DOHH2 (cell line): ENCODE results near the gene ADK.

Experiments
- EZH2phosphoT487 ChIP-seq: fragments of 200-600 bp; sonication (generic); IDR thresholded peaks from 2 replicates; pipeline ENCODE4 v1.6.1; 2017; ENCODE audit warnings: borderline replicate concordance, mild to moderate bottlenecking, antibody characterized with exemption, low read length, moderate library complexity, mixed read lengths
- TF ChIP-seq, protein P1 (sequence below): fragments of 200-600 bp; sonication (generic); IDR thresholded peaks from one replicate; pipeline ENCODE4 v1.5.1; 2014; ENCODE audit warnings: antibody characterized with exemption, mild to moderate bottlenecking, low read depth, low read length; ENCODE audit not compliant: poor library complexity, severe bottlenecking

DNA sequence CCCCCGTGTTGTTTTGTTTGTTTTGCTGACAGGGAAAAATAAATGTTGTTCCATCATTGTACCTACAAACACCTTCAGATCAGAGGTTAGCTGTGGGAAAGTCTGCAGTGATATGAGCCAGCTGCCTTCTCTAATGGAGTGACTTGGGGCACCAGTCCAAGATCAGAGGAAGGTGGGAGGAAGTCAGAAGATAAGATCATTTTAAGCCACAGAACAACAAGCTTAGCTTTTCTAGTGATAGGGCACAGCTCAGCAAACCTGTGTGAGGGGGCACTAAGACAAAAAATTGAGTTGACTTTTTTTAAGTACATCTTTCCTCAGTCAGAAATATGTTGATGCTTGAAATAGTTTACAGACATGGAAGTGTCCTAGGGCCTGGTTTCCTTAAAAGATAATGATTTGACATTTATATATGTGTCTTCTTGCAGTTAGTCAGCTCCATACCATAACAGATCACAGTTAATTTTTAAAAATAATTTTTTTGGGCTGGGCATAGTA lies 435.1 kb downstream of the ADK start:
- TF ChIP-seq, protein P1, sequence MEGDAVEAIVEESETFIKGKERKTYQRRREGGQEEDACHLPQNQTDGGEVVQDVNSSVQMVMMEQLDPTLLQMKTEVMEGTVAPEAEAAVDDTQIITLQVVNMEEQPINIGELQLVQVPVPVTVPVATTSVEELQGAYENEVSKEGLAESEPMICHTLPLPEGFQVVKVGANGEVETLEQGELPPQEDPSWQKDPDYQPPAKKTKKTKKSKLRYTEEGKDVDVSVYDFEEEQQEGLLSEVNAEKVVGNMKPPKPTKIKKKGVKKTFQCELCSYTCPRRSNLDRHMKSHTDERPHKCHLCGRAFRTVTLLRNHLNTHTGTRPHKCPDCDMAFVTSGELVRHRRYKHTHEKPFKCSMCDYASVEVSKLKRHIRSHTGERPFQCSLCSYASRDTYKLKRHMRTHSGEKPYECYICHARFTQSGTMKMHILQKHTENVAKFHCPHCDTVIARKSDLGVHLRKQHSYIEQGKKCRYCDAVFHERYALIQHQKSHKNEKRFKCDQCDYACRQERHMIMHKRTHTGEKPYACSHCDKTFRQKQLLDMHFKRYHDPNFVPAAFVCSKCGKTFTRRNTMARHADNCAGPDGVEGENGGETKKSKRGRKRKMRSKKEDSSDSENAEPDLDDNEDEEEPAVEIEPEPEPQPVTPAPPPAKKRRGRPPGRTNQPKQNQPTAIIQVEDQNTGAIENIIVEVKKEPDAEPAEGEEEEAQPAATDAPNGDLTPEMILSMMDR, result no peak
- TF ChIP-seq EZH2phosphoT487, result no peak
